ELF-1 (cell line): ENCODE results near the gene C2orf92.

Experiments
- DNase-seq: peaks from one replicate; pipeline ENCODE4 v3.0.0-alpha.2; 2016; ENCODE audit warnings: low read depth, low spot score

Gene C2orf92

DNA sequence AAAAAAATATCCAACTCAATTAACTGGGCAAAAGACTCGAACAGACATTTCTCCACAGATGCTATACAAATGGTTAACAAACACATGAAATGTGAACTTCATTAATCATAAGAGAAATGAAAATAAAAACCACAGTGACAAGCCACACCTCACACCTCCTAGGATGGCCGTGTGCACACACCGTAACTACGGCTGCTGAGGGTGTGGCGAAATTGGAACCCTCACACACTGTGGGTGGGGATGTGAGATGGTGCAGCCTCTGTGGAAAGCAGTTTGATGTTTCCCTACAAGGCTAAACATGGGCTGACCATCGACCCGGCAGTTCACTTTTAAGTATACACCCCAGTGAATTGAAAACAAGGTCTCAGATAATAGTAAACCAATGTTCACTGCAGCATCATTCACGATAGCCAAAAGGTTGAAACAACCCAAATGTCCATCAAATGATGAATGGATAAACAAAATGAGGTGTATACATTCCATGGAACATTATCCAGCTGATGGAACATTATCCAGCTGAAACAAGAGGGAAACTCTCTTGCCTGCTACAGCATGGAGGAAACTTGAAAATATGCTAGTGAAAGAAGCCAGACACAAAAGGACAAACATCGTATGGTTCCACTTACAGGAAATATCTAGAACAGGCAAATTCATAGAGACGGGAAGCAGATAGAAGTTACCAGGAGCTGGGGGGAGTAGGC is 76.1 kb downstream of the C2orf92 start:
- DNase-seq: no peak

GRCh38 chr2:97747285-97747684 is 77.8 kb downstream of the C2orf92 start:
- DNase-seq: no peak

DNA sequence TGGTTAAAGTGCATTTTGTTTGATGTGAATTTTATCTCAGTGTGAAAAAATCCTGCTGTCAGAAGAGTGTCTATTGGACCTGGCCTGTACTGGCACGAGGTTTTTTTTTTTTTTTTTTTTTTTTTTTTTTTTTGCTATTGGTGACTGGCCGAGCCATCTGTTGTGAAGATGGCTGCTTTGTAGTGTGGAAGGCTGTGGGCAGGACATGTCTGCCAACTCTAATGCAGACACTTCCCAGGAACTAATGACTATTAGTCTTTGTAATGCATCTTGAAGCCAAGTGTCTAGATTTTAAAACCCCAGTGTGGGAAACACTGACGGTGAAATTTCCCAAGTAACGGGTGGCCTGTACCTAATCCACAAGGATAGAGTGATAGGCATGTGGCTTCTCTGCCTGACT is 78.2 kb downstream of the C2orf92 start:
- no peak for DNase-seq

- DNase-seq: no peak
These were observed 80.1 kb downstream of the C2orf92 start for GRCh38 chr2:97749581-97749980.

GRCh38 chr2:97750017-97750416 is 80.5 kb downstream of the C2orf92 start:
- DNase-seq: no peak

DNA sequence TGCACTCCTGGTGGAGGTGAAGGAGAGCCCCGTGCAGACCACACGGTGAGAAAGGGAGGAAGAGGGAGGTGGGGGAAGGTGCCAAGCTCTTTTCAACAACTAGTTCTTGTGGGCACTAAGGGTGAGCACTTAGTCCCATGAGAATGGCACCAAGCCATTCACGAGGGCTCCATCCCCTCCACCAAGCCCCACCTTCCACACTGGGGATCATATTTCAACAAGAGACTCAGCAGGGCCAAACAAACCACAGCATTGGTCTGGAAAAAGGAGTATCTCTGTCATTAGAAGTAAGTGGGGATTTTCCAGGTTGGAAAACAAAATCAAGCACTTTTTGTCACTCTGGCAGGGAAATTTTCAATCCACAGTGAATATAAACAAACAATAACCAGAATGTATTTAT is 82.2 kb downstream of the C2orf92 start:
- DNase-seq: no peak
